HG02973 (cell line): ENCODE measurements around the gene VAV2.

ENCODE experiments used
- ATAC-seq: cut with Tn5 transposase; IDR thresholded peaks from one replicate; pipeline ENCODE4 v1.9.1; 2021; ENCODE audit warnings: moderate library complexity; ENCODE audit not compliant: unreplicated experiment

Gene VAV2

GRCh38 chr9:133981589-133981957 lies 10.6 kb downstream of the VAV2 start:
- no peak for ATAC-seq

- no peak for ATAC-seq
These were observed 11.1 kb downstream of the VAV2 start for GRCh38 chr9:133980864-133981588.

GRCh38 chr9:133979921-133980863 lies 11.9 kb downstream of the VAV2 start:
- ATAC-seq = no peak

- ATAC-seq = peak; percentile 48
These were observed 12.7 kb downstream of the VAV2 start for GRCh38 chr9:133979273-133979920.

GRCh38 chr9:133978899-133979272 lies 13.2 kb downstream of the VAV2 start:
- ATAC-seq = no peak

GRCh38 chr9:133978226-133978898 lies 13.8 kb downstream of the VAV2 start:
- no peak for ATAC-seq

- ATAC-seq = no peak
These were observed 14.5 kb downstream of the VAV2 start for GRCh38 chr9:133977421-133978201.

GRCh38 chr9:133976887-133977286 lies 15.2 kb downstream of the VAV2 start:
- no peak for ATAC-seq

GRCh38 chr9:133976191-133976861 lies 15.8 kb downstream of the VAV2 start:
- no peak for ATAC-seq

- ATAC-seq = no peak
These were observed 16.6 kb downstream of the VAV2 start for GRCh38 chr9:133975511-133975910.

GRCh38 chr9:133974631-133975341 lies 17.3 kb downstream of the VAV2 start:
- no peak for ATAC-seq

GRCh38 chr9:133973791-133974630 lies 18.1 kb downstream of the VAV2 start:
- ATAC-seq = no peak

- no peak for ATAC-seq
These were observed 18.9 kb downstream of the VAV2 start for GRCh38 chr9:133973111-133973790.

GRCh38 chr9:133971981-133972941 lies 19.9 kb downstream of the VAV2 start:
- no peak for ATAC-seq

GRCh38 chr9:133971121-133971951 lies 20.8 kb downstream of the VAV2 start:
- ATAC-seq = no peak
